Lower leg skin (tissue), 4 donors: ENCODE data around the gene CHST2. TPM values are rescaled to one million over a fixed set of nuclear protein-coding genes. Genes with fewer than 3 reads are reported as not detected.
A peak's percentile ranks its signal among the peaks of the same experiment; 100 is the strongest.
"Not testable (repeated sequence)": the region's sequence is repeated elsewhere in the genome, so short reads cannot be mapped to it uniquely, and the experiment has no call there.

Source experiments
- DNase-seq, 2 donors: peaks; one replicate each; pipeline ENCODE4 v3.0.0-alpha.2; 2019; ENCODE audit warnings: low spot score in 2 of 2
- H3K4me3 ChIP-seq: fragments of 200-600 bp; sonication (generic); 2 replicates; pipeline ENCODE4 v1.5.1; 2017; ENCODE audit warnings: mild to moderate bottlenecking, low read depth; ENCODE audit not compliant: poor library complexity, severe bottlenecking
- CTCF ChIP-seq, 3 donors: fragments of 450-650 bp; IDR thresholded peaks; one replicate each; pipeline ENCODE4 v1.5.1; 2016; ENCODE audit warnings: antibody characterized with exemption in 3 of 3, mild to moderate bottlenecking in 3 of 3, moderate library complexity in 2 of 3
- POLR2A ChIP-seq, 2 donors: fragments of 450-650 bp; IDR thresholded peaks; one replicate each; pipeline ENCODE4 v1.6.1; 2016 to 2017; ENCODE audit warnings: antibody characterized with exemption in 2 of 2, mild to moderate bottlenecking in 1 of 2, moderate library complexity in 1 of 2
- WGBS, 2 donors: methylation state at CpG; one replicate each; pipeline ENCODE4 v1.1.5; 2018; 5-methylcytosine and 5-hydroxymethylcytosine counted together
- intact Hi-C: fragments of 100-400 bp; cut with DNase I; formaldehyde crosslinking; loops from one replicate; pipeline ENCODE4 v1.15.0; 2023; ENCODE audit warnings: low total_unique reads
- total RNA-seq, 4 donors: library from RNA; depleted of rRNA; stranded (reverse); fragments of >200 nt; gene quantifications; one replicate each; pipeline ENCODE4 v1.1.0, GENCODE V29; 2016

CHST2 gene
- total RNA-seq = 10 to 100 TPM in 1 of 4 donors, 1 to 10 TPM in 3; 2.2 to 14.7 (median 4.4) TPM

GRCh38 chr3:143119009-143119914, at the start of gene CHST2:
TSS of gene CHST2 (plus strand) at chr3:143119771. CDS start at chr3:143120817, 1,046 bp downstream.
- intact Hi-C loops = no loop called here
- H3K4me3 ChIP-seq = peak within 1 kb of the TSS; percentile 54
- peak in 1 of 2 donors; percentile 86 for DNase-seq
- TF ChIP-seq POLR2A (IDR thresholded peaks at IDR 0.05) (no peak), CTCF (IDR thresholded peaks at IDR 0.05) (no peak)
- WGBS, 2 donors = 0 to 1% methylated on average over 46 to 51 of the region's 102 CpGs

DNA sequence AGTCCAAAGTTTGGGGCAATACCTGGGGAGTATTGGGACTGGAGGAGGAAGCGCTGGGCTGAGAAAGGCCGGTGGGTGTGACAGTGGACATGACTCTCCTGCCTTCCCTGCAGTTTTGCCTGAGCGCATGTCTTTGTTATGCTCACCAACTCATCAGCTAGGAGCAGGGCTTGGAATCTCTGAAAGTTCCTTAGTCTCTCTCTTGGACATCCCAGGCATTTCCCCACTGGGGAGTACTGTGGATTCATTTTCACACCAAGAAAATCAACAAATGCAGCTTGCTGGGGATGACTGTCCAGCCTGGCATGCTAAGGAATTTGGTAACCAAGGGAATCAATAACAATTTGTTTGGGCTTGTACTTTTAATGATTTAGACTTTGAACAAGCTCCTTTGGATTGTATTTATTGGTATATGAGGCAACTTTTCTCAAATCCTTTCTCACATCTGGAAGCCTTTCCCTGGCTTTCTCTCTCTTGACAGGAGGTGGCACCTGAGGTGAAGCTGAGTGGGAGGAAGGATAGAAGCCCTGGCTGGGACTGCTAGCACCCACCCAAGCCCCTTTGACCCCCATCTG, 48.5 kb upstream of the CHST2 start:
- DNase-seq = no peak
- intact Hi-C loops = no loop called here
- H3K4me3 ChIP-seq = no peak overlapping the region
- TF ChIP-seq CTCF (IDR thresholded peaks at IDR 0.05) (no peak), POLR2A (IDR thresholded peaks at IDR 0.05) (no peak)
- WGBS, 2 donors = 62 to 67% methylated on average over 3 of the region's 3 CpGs

- intact Hi-C loops = no loop called here
- no peak for DNase-seq
- WGBS, 2 donors = 94 to 95% methylated on average over 6 of the region's 6 CpGs
- TF ChIP-seq POLR2A (IDR thresholded peaks at IDR 0.05) = no peak
- no peak for TF ChIP-seq CTCF (IDR thresholded peaks at IDR 0.05)
- H3K4me3 ChIP-seq = no peak overlapping the region
These were observed 47.8 kb upstream of the CHST2 start for GRCh38 chr3:143071776-143072175.

DNA sequence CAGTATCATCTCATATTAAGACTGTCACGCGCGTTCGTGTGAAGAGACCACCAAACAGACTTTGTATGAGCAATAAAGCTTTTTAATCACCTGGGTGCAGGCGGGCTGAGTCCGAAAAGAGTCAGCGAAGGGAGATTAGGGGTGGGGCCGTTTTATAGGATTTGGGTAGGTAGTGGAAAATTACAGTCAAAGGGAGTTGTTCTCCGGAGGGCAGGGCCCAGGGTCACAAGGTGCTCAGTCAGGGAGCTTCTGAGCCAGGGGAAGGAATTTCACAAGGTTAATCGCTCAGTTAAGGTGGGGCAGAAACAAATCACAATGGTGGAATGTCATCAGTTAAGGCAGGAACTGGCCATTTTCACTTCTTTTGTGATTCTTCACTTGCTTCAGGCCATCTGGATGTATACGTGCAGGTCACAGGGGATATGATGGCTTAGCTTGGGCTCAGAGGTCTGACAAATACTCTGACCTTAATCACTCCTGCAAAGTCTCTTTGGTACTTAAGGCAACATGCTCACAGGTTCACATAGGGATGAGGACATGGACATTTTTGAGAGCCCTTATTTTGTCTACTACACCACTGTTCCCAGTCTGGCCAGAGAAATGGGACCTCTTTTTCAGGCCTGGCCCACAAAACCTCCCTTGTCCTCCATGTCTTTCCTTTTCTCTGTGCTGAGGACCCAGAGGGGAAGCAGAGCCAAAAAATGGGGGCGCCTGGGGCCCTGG, 47.1 kb upstream of the CHST2 start:
- DNase-seq, H3K4me3 ChIP-seq, intact Hi-C loops: not testable (repeated sequence)
- 74 to 84% methylated on average over 12 of the region's 12 CpGs for WGBS, 2 donors

DNA sequence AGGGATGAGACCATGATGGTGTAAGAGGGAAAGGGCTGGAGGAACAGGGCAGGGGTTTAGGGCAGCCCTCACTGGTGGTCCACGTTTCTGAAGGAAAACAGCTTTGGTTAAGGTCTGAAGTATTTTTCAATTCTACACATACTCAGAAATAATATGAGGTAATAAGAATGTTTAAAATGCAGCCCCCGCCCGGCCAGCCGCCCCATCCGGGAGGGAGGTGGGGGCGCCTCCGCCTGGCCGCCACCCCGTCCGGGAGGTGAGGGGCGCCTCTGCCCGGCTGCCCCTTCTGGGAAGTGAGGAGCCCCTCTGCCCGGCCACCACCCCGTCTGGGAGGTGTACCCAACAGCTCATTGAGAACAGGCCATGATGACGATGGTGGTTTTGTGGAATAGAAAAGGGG, 46.0 kb upstream of the CHST2 start:
- intact Hi-C loops, DNase-seq, H3K4me3 ChIP-seq: not testable (repeated sequence)
- 87 to 96% methylated on average over 14 to 15 of the region's 15 CpGs for WGBS, 2 donors

DNA sequence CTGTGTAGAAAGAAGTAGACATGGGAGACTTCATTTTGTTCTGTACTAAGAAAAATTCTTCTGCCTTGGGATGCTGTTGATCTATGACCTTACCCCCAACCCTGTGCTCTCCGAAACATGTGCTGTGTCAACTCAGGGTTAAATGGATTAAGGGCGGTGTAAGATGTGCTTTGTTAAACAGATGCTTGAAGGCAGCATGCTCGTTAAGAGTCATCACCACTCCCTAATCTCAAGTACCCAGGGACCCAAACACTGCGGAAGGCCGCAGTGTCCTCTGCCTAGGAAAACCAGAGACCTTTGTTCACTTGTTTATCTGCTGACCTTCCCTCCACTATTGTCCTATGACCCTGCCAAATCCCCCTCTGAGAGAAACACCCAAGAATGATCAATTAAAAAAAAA, 45.6 kb upstream of the CHST2 start:
- DNase-seq, H3K4me3 ChIP-seq, intact Hi-C loops: not testable (repeated sequence)
- 92 to 93% methylated on average over 5 of the region's 5 CpGs for WGBS, 2 donors

DNA sequence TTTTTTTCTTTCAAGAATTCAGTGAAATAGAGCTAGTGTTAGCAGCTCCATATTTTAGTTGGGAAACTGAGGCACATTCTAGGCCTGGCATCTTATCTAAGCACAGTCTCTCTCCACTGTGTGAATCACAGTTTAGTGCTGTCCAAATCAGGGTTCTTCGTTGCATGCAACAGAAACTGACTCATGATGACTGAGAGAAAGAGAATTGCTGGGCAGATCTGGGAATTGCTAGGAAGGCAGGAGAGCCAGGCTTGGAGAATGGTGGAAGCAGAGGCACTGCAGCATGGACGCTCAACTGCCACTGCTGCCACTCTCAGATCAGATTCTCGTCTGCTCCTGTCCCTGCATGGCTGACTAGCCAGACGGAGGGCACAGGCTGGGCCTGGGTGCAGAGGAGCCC, 40.7 kb upstream of the CHST2 start:
- intact Hi-C loops = no loop called here

More for the DNA sequence above, 40.7 kb upstream of the CHST2 start:
- TF ChIP-seq POLR2A (IDR thresholded peaks at IDR 0.05) = no peak
- TF ChIP-seq CTCF (IDR thresholded peaks at IDR 0.05) = no peak
- H3K4me3 ChIP-seq = no peak overlapping the region
- no peak for DNase-seq
- WGBS, 2 donors = 79 to 89% methylated on average over 4 of the region's 4 CpGs
